ENCODE results near the gene MXD1. TPM values are rescaled to one million over a fixed set of nuclear protein-coding genes. Genes with fewer than 3 reads are reported as not detected.

The MXD1 gene
- total RNA-seq, 1 experiment from 2014 or later: 4.7 TPM

- DNase-seq (ENCODE audit: low read depth): no peak
These were observed 37.6 kb downstream of the MXD1 start for GRCh38 chr2:69952336-69953115.

GRCh38 chr2:69954084-69954483, 39.2 kb downstream of the MXD1 start:
- no peak for DNase-seq (ENCODE audit: low read depth)

- DNase-seq (ENCODE audit: low read depth): no peak
These were observed 40.1 kb downstream of the MXD1 start for GRCh38 chr2:69955029-69955428.

- no peak for DNase-seq (ENCODE audit: low read depth)
These were observed 41.6 kb downstream of the MXD1 start for GRCh38 chr2:69956475-69956979.

- DNase-seq (ENCODE audit: low read depth): no peak
These were observed 43.1 kb downstream of the MXD1 start for GRCh38 chr2:69957965-69958364.

- no peak for DNase-seq (ENCODE audit: low read depth)
These were observed 43.6 kb downstream of the MXD1 start for GRCh38 chr2:69958480-69958879.

GRCh38 chr2:69959425-69959824, 44.5 kb downstream of the MXD1 start:
- no peak for DNase-seq (ENCODE audit: low read depth)

GRCh38 chr2:69960821-69961220, 45.9 kb downstream of the MXD1 start:
- DNase-seq (ENCODE audit: low read depth): no peak

- no peak for DNase-seq (ENCODE audit: low read depth)
These were observed 46.6 kb downstream of the MXD1 start, which contains the start of gene ASPRV1 for GRCh38 chr2:69961496-69961895. Gene ASPRV1 (minus strand): TSS chr2:69961631. CDS start chr2:69961436, 195 bp downstream.

- no peak for DNase-seq (ENCODE audit: low read depth)
These were observed 48.2 kb downstream of the MXD1 start for GRCh38 chr2:69962986-69963730.

- DNase-seq (ENCODE audit: low read depth): no peak
These were observed 49.5 kb downstream of the MXD1 start for GRCh38 chr2:69964353-69964841.

- DNase-seq (ENCODE audit: low read depth): no peak
These were observed 51.0 kb downstream of the MXD1 start for GRCh38 chr2:69965756-69966445.

- DNase-seq (ENCODE audit: low read depth): no peak
These were observed 51.6 kb downstream of the MXD1 start for GRCh38 chr2:69966496-69966895.

GRCh38 chr2:69968609-69969008, 53.7 kb downstream of the MXD1 start:
- no peak for DNase-seq (ENCODE audit: low read depth)

GRCh38 chr2:69969126-69969983, 54.4 kb downstream of the MXD1 start:
- no peak for DNase-seq (ENCODE audit: low read depth)

- no peak for DNase-seq (ENCODE audit: low read depth)
These were observed 55.1 kb downstream of the MXD1 start for GRCh38 chr2:69969991-69970390.

- no peak for DNase-seq (ENCODE audit: low read depth)
These were observed 57.9 kb downstream of the MXD1 start for GRCh38 chr2:69972822-69973221.

- no peak for DNase-seq (ENCODE audit: low read depth)
These were observed 58.4 kb downstream of the MXD1 start for GRCh38 chr2:69973335-69973735.

- no peak for DNase-seq (ENCODE audit: low read depth)
These were observed 60.4 kb downstream of the MXD1 start for GRCh38 chr2:69975136-69975852.

GRCh38 chr2:69975853-69976462, 61.0 kb downstream of the MXD1 start:
- DNase-seq (ENCODE audit: low read depth): no peak
